Mesodermal cell (in vitro differentiated cells): ENCODE measurements around the gene MCOLN2.
"Not testable (repeated sequence)": the region's sequence is repeated elsewhere in the genome, so short reads cannot be mapped to it uniquely, and the experiment has no call there.

Experiments
- H3K27ac ChIP-seq: 2 replicates; pipeline ENCODE4 v1.7.0; 2013; ENCODE audit warnings: mild to moderate bottlenecking, low read depth, low read length, moderate library complexity; ENCODE audit not compliant: severe bottlenecking
- H3K36me3 ChIP-seq: 2 replicates; pipeline ENCODE4 v1.7.1; 2013; ENCODE audit warnings: mild to moderate bottlenecking, low read length, moderate library complexity; ENCODE audit not compliant: control insufficient read depth, insufficient read depth
- H3K4me1 ChIP-seq: one replicate; pipeline ENCODE4 v1.7.1; 2013; ENCODE audit warnings: mild to moderate bottlenecking, low read length; ENCODE audit not compliant: insufficient read depth, control insufficient read depth, poor library complexity, severe bottlenecking
- H3K4me3 ChIP-seq: 2 replicates; pipeline ENCODE4 v1.7.0; 2013; ENCODE audit warnings: low read length, control low read depth, mild to moderate bottlenecking; ENCODE audit not compliant: insufficient read depth, poor library complexity, severe bottlenecking; ENCODE audit errors: extremely low read depth
- H3K9me3 ChIP-seq: 2 replicates; pipeline ENCODE4 v1.7.1; 2013; ENCODE audit warnings: mild to moderate bottlenecking, low read length, moderate library complexity; ENCODE audit not compliant: control insufficient read depth
- WGBS, 2 experiments: methylation state at CpG; one replicate each; pipeline ENCODE4 v1.1.5; 2013; ENCODE audit warnings: missing lambda C conversion rate in 2 of 2; ENCODE audit not compliant: insufficient coverage in 2 of 2; 5-methylcytosine and 5-hydroxymethylcytosine counted together

The MCOLN2 gene

DNA sequence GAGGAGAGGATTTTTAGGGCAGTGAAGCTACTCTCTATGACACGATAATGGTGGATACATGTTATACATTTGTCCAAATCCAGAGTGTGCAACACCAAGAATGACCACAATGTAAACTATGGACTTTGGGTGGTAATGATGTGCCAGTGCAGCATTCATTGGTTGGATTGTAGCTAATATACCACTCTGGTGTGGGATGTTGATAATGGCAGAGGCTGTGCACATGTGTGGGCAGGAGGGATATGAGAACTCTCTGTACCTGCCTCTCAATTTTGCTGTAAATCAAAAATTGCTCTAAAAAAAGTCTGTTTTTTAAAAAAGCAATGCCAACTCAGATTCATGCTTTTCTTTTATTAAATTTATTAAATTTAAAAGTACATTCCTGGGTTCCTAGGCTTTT is 76.8 kb downstream of the MCOLN2 start:
- H3K36me3 ChIP-seq = no peaks in the 10 kb centered on the region
- H3K9me3 ChIP-seq = no peaks in the 10 kb centered on the region
- no peaks in the 10 kb centered on the region for H3K4me1 ChIP-seq
- no peak overlapping the region for H3K27ac ChIP-seq
- WGBS, 2 experiments = 100% methylated on average over 1 of the region's 1 CpG; no CpG with 5 or more reads in 1 of the 2 experiments
- no peak overlapping the region for H3K4me3 ChIP-seq

DNA sequence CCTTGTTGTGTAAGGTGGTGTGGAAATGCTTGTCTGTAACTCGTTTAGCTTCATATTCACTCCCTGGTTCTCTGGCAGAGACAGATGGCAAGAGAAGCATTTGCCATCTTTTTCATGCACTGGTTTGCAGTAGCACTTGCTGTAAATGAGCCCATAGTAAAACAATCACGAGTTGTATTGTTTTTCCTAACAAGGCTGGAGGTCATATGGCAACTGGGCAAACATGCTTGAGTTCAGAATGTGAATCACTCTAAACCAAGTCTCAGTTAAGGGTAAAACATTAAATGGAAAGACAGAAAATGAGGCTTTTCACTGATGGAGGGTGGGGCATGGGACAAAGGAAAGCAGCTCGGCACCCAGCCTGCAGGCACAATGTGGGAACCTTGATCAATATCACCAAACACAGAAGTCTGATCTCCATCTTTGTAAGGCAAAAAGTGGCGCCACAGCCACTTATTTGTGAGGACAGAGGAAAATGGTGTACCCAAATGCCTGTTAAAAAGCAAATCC is 77.4 kb downstream of the MCOLN2 start:
- Histone ChIP-seq H3K27ac (no peak overlapping the region), H3K9me3 (no peaks in the 10 kb centered on the region), H3K4me3 (no peak overlapping the region), H3K4me1 (no peaks in the 10 kb centered on the region), H3K36me3 (no peaks in the 10 kb centered on the region)
- 69 to 75% methylated on average over 2 to 4 of the region's 4 CpGs for WGBS, 2 experiments

DNA sequence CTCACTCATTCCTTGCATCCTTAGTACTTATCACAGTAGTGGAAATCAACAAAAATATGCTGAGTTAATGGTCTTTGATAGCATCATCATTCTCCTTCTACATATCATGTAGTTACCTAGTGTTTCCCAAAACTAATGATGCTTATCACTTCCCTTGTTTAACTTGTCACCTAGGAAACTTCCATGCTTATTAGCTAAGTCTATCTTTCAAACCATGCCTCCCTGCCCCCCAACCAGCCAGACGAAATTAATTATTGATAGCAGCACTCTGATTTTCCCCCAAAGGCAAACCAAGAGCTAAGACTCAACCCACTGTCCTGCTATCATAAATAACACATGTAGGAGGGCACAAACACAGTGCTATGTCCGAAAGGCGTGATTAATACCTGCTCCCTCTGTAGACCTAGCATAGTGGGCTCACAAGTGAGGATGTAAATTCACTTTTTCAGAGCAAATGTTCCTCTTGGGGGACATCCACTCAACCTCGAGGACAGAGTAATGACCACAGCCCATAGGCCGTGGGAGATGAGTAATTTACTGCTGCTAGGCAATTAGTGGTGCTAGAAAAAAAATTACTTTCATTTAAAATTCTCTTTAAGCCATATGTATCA is 78.1 kb downstream of the MCOLN2 start:
- H3K9me3 ChIP-seq = no peaks in the 10 kb centered on the region
- no peaks in the 10 kb centered on the region for H3K4me1 ChIP-seq
- no peaks in the 10 kb centered on the region for H3K36me3 ChIP-seq
- H3K4me3 ChIP-seq = no peak overlapping the region
- H3K27ac ChIP-seq = no peak overlapping the region
- WGBS, 2 experiments = 60% methylated on average over 1 of the region's 5 CpGs; no CpG with 5 or more reads in 1 of the 2 experiments

DNA sequence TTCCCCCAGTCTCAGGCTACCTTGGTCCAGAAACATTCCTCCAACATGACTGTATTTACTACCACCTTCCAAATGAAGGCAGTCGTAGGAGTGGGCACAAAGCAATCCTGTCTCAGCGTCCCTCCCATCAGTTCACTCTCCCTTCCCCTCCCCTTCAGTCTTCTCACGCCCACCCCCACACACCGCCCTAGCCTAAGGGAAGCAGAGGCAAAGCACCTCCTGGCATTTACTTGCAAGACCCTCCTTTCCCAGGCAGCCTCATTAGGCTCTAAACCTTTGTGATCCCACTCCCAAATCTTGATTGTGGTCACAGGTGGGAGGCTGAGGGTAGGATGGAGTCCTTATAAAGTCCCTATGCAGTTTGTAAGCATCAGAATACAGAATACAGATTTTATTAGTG is 80.0 kb downstream of the MCOLN2 start:
- Histone ChIP-seq H3K36me3 (no peaks in the 10 kb centered on the region), H3K4me1 (no peaks in the 10 kb centered on the region), H3K27ac (no peak overlapping the region), H3K4me3 (no peak overlapping the region), H3K9me3 (no peaks in the 10 kb centered on the region)
- WGBS, 2 experiments = 54 to 69% methylated on average over 2 to 3 of the region's 4 CpGs

DNA sequence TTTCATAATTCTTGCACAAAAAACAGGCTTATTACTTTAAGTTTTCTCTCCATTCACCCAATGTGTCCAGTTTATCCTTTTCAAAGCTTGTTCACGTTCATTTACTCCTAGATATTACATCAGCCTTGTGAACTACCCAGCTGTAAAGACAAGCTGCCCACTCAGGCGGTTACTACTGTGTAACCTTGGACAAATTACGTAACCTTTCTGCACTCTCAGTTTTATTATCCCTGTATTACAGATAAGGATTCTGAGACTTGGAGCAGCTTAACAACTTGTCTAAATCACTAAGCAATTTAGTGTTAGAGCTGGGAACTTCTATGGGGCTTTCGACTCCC is 83.4 kb downstream of the MCOLN2 start:
- no peak overlapping the region for H3K4me3 ChIP-seq
- no peaks in the 10 kb centered on the region for H3K36me3 ChIP-seq
- no peak overlapping the region for H3K27ac ChIP-seq
- H3K9me3 ChIP-seq = no peaks in the 10 kb centered on the region
- H3K4me1 ChIP-seq = no peaks in the 10 kb centered on the region
- WGBS, 2 experiments = 77 to 89% methylated on average over 2 to 3 of the region's 4 CpGs

DNA sequence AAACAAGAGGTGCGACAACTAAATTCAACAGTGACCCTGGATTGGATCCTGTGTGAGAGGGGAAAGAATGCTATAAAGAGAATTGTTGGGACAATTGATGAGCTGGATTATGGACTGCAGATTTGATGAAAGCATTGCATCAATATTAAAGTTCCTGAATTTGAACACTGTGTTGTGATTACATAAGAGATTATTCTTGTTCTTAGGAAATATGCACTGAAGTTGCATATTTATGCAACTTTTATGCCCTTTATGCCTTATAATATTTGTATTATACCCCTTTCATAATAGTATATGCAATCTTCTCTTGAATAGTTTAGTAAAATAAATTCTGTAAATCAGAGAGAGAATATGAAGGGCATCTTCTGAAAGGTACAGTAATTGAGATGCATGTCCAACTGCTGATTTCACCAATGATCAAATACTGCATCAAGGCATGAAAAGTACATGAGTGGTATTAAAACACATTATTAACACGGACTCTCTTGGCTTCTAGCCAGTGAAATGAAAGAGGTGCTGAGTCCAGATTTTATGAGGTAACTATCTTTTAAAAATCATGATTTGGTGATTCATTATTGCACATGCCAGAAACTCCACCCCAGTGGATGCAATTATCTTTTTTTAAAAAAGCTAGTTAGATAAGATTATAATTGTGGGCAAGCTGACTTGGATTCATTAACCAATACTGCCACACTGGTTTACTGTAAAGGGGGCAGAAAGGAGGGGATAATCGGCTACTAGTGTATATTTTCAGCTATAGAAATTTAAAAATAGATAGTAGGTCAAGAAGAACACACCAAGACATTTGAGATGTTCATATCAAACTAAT is 84.0 kb downstream of the MCOLN2 start:
- no peaks in the 10 kb centered on the region for H3K4me1 ChIP-seq
- no peaks in the 10 kb centered on the region for H3K9me3 ChIP-seq
- WGBS, 2 experiments = 84 to 86% methylated on average over 1 to 2 of the region's 3 CpGs
- no peaks in the 10 kb centered on the region for H3K36me3 ChIP-seq
- no peak overlapping the region for H3K4me3 ChIP-seq
- H3K27ac ChIP-seq = no peak overlapping the region

DNA sequence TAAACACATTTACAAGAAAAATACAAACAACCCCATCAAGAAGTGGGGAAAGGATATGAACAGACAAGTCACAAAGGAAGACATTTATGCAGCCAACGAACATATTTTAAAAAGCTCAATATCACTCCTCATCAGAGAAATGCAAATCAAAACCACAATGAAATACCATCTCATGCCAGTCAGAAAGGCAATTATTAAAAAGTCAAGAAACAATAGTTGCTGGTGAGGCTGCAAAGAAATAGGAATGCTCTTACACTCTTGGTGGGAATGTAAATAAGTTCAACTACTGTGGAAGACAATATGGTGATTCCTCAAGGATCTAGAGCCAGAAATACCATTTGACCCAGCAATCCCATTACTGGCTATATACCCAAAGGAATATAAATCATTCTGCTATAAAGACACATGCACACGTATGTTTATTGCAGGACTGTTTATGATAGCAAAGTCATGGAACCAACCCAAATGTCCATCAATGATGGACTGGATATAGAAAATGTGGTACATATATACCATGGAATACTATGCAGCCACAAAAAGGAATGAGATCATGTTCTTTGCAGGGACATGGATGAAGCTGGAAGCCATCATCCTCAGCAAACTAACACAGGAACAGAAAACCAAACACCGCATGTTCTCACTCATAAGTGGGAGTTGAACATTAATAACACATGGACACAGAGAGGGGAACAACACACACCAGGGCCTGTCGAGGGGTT is 88.0 kb downstream of the MCOLN2 start:
- H3K27ac ChIP-seq, H3K36me3 ChIP-seq, H3K4me1 ChIP-seq, H3K4me3 ChIP-seq, H3K9me3 ChIP-seq: not testable (repeated sequence)
- WGBS, 2 experiments = 90 to 100% methylated on average over 1 to 2 of the region's 4 CpGs

DNA sequence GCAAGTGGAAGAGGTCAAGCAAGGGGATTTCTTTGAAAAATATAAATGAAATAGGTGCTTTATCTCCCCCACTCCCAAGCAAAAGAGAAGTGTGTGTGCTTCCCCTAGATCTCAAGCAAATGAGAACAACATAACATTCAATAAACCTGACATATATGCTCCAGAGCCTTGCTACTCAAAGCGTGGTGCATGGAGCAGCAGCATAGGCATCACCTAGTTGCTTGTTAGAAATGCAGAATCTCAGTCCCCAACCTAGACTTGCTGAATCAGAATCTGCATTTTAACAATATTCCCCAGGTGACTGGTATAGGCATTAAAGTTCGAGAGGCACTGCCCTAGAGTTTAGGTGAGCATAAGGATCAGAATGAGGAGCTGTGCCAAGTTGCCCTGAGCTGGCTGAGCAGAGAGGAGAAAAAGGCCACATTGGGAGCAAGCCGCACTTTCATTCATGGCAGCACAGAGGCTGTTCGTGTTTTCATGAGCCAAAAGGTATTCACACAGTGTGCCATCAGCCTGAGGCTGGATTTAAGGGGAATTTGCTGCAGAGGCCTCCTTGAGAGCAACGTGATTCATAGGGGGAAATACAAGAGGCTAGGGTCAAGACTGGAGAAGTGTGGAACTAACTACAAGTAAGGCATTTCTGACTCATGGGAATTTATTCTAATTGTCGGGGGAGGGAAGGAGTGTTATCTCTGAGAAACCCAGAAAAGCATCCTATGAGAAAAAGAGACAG is 89.7 kb downstream of the MCOLN2 start:
- no peak overlapping the region for H3K27ac ChIP-seq
- no peaks in the 10 kb centered on the region for H3K36me3 ChIP-seq
- H3K4me3 ChIP-seq = no peak overlapping the region
- H3K4me1 ChIP-seq = peaks cover 6% of the 10 kb centered on the region
- WGBS, 2 experiments = 54 to 61% methylated on average over 6 of the region's 6 CpGs
- no peaks in the 10 kb centered on the region for H3K9me3 ChIP-seq

DNA sequence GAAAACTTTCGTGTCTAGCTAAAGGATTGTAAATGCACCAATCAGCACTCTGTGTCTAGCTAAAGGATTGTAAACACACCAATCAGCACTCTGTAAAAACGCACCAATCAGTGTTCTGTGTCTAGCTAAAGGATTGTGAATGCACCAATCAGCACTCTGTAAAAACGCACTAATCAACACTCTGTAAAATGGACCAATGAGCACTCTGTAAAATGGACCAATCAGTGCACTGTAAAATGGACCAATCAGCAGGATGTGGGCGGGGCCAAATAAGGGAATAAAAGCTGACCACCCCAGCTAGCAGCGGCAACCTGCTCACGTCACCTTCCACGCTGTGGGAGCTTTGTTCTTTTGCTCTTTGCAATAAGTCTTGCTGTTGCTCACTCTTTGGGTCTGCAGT is 94.2 kb downstream of the MCOLN2 start:
- not testable (repeated sequence) for H3K36me3 ChIP-seq, H3K4me3 ChIP-seq, H3K4me1 ChIP-seq, H3K9me3 ChIP-seq, H3K27ac ChIP-seq
- 79 to 82% methylated on average over 4 to 6 of the region's 7 CpGs for WGBS, 2 experiments

DNA sequence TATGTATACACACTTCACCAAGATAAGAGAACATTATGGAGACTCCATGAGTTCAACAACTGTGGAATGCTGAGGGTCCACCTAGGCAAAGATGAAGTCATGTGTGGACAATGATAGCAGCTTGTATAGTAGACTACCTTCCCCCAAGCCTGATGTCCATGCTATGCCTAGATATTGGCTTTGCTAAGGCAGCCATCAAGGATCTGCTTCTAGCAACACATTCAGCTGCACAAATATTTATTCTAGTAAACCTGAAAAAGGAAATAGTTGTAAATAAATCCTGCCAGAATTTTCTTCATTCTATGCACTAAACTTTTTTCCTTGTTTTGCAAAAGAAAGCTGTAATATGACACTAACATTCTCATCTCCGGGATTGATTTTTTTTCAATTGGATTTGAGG is 96.9 kb downstream of the MCOLN2 start:
- Histone ChIP-seq H3K4me1 (no peaks in the 10 kb centered on the region), H3K36me3 (no peaks in the 10 kb centered on the region), H3K27ac (no peak overlapping the region), H3K9me3 (no peaks in the 10 kb centered on the region), H3K4me3 (no peak overlapping the region)
- WGBS, 2 experiments = no CpG with 5 or more reads among the region's 1 CpG
